Activated CD4-positive, alpha-beta T cell treated with anti-CD3 and anti-CD28 coated beads, Interleukin-2, Interleukin-4, amounts not matched to agents 100 ng/mL and 50 ng/mL, durations not matched to agents 16 hours and 8 hours (primary cell): ENCODE measurements around the gene MET.
"Not testable (repeated sequence)": the region's sequence is repeated elsewhere in the genome, so short reads cannot be mapped to it uniquely, and the experiment has no call there.

Source experiments
- DNase-seq: peaks from one replicate; pipeline ENCODE4 v3.0.0-alpha.2; 2020; ENCODE audit warnings: low spot score

The MET gene

DNA sequence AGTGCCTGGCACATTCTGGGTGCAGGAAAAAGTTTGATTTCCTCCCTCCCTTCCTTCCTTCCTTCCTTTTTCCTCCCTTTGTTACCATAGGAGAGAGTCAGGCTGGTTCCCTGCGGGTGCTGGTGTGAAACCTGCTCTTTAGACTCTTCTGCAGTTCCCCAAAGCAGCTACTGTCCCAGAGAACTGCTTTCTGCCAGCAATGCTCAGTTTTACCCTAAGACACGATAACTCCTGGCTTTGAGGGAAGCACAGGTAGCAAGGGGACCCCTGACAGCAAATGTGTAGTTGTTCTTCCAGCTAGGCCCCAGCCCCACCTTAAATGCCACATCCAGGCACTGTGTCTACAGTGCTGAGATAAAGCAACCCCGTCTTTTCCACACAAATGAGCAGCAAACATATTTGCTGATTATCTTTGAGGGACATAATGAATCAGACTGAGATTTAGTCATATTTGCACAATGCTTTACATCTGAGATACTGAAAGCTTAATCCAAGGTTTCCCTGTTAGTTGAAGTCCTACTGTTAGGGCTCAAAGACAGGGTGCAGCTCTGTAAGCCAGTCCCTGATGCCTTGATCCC lies 55.5 kb downstream of the MET start:
- DNase-seq: no peak

DNA sequence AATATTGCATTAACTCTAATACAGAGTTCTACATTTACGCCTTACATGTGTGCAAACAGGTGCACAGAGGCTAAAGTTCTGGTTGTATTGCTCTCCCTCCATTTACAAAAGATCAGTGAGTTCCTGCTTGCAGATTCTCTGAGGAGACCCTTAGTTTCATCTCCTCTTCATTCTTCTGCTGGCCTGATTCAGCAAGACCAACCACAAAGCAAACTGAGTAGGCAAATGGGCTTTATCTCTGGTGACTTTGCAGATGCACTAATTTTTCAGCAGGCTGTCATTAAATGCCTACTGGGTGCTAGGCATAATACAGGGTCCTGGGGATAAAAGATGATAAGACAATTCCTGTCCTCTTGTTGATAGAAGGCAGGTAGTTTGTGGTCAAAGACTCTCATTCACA lies 56.4 kb downstream of the MET start:
- no peak for DNase-seq

DNA sequence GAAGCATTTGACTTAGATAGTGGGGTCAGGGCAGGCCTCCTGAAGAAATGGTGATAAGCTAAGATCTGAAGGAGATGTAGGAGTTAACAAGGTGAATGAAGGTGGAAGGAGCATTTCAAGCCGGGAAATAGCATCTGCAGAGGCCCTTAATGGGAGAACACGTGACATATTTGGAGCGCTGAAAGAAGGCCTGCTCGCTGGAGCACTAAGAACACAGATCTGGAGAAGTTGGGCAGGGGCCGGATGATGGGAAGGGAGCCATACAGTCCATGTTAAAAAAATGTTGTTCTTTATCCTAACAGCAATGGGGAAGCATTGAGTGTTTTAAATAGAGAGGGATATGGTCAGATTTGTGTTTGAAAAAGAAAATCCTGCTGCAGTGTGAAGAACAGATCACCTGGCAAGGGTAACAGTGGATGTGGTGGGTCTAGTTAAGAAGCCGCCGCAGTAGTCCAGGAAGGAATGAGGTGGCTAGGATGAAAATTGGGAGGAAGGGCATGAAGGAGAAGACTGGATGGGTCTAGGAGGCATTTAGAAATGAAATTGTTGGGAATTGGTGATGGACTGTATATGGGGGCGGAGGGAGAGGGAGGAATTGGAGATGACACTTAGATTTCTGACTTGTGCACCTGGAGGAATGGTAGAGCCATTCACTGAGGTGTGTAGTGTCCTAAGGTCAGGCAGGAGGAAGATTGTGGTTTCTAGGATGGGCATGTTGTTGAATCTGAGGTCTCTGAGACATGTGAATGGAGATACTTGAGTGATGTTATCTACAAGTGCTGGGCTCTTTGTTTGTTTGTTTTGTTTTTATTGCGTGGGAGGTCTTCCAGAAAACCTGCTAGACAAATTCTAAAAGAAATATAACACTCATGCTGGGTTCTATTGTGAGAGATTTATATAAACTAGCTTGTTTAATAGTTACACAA lies 58.4 kb downstream of the MET start:
- no peak for DNase-seq

DNA sequence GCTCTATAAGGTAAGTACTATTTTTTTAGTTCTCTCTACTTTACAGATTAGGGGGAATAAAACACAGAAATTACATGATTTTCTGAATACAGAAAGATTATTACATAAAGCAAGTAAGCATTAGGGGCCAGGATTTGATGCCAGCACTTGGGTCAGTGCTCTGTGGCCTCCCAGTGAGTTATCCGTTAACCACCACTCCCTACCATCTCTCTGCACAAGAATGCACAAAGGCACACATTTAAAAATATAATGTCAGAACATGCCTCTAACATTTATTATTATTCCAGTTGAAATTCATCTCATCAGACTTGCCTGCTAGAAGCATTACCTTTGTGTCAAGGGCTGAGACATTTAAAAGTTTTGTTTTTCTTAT lies 59.0 kb downstream of the MET start:
- DNase-seq: no peak

DNA sequence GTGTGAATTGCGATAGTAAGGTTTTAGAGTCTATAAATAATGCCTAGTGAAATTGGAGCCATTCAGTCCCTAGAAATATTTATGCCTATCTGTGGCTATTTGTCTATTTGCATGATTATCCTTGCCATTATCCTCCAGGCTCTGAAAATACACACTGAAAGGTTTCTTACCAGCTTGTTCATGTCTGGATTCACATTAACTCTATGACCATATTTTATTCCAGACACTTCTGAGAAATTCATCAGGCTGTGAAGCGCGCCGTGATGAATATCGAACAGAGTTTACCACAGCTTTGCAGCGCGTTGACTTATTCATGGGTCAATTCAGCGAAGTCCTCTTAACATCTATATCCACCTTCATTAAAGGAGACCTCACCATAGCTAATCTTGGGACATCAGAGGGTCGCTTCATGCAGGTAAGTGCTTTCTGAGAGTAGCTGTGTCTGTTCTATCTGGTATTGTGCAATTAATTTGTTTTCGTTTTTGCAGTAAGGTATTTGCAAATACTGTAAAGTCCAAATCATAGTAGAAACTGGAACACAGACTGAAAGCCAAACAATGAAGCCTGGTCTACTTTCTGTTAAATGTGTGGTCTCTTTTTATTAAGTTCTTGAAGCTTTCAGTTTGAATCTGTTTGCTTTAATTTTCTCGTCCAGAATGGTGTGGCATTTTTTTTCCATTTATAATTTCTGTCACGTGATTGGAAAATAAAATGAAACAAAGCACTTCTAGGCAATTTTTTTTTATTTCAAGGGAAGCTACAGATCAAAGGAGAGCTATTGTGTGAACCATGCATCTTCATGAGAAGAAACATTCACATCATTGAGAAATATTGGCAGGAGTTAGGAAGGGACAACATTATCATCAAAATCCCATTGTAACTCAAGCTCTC lies 59.7 kb downstream of the MET start:
- DNase-seq: no peak

DNA sequence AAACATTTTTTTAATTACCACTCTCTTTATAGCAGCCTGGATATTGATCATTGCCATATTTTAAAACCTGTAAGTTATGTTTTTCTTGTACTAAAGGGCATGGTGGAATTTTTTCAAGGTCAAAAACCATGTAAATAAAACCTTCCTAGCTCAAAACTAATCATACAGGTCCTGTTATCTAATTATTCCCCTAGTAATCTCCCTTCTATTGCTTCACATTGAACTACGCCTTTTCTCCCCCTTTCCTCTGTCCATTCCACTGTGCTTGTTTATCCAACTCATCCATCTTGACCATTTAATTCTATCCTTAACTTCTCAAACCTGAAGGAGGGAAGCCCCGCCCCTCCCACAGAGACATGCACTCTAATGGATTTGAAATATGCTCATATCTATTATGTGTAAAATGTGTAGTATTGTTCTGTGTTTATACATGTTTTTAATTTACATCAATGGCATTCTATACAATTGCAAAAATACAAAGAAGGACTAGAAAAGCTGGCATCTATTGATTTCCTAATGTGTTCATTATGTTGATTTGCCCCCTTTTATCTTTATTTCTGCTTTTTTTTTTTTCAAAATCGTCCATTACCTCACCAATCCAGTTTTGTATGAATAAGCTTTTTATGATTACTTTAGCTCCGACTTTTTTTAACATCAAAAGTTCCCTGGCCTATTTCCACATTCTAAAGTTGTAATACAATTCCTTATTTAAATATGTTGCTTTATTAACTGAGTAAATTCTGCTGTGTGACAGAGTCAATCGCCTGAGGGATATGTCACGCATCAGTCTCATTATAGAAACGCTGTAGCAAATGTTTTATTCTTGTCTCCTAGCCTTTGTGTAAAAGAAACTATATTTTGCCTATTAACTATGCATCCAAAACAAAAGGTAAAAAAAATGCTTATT lies 61.0 kb downstream of the MET start:
- DNase-seq: no peak

DNA sequence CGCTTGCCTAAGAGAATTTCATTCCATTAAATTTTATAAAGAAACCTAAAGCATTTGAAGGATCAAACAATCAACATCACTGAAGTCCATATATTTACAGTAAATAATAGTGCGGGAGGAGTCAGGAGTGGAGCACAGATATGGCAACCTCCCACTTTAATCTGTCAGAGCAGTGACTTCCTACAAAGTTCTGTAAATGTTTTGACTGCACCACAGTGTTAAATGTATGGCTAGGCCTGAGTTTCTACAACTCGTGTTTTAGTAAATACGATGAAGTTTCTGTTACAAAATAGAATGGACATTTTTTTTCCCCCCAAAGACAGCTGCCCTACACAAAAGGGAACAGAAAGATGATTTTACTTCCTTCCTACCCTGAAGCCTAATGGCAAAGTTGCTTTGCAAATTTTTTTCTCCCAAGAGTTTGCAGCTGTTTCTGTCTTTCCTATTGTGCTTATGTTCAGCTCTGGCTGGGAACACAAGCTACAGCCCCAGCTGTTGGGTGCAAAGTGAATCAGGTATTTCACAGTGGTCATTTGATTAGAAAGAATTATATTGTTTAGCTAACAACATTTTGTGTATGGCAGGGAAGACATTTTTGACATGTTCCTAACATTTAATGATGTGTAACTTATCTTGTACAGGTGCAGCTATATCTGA lies 62.1 kb downstream of the MET start:
- no peak for DNase-seq

DNA sequence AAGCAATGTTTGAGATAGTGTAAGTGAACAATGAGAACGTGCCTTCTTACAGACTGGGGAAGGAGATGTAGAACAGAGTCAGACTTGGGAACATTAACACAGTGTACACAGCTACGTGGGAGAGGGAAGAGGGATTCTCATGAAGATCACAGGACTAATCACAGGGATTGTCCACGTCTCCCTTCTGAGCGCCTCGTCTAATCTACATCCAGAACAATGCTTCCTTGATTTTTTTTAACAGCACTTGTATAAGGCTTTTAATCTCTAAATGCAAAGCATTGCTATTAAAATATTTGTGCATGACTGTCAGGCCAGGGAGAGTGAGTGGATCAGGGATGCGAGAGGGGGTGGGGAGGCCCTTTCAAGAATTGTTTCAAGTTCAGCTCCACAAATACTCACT lies 62.7 kb downstream of the MET start:
- DNase-seq: no peak

DNA sequence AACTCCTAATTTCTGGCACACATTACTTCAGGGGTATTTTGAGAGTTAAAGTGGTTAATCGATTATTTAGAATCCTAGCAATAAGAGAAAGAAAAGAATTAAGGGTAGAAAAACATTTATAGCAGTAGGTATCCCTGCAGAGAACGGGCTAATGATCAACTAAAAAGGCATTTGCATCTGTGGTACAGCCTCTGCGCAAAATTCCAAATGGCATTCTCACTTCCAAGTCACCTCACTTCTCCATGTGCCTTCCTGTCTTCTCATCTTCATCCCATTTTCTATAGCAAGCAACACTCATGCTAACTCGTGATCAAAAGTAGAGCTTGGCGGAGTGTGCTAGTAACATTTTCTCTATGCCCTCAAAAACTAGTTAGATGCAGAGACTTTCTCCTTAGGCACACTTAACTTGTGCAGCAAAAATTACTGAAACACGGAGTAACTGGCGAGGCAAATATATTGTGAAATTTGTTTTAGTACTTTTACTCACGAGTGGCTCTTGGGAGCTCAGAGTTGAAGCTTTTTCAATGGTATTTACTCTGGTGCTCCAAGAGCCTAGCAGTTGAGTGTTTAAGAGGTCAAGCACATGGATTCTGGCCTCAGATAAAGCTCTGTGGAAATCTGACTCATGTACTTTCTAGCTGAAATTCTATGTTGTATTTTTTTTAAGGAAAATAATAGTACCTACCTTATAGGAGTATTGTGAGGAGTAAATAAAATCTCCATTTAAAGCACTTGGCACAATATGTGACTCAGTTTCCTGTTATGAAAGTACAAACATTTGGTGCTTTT lies 65.1 kb downstream of the MET start:
- DNase-seq: no peak

DNA sequence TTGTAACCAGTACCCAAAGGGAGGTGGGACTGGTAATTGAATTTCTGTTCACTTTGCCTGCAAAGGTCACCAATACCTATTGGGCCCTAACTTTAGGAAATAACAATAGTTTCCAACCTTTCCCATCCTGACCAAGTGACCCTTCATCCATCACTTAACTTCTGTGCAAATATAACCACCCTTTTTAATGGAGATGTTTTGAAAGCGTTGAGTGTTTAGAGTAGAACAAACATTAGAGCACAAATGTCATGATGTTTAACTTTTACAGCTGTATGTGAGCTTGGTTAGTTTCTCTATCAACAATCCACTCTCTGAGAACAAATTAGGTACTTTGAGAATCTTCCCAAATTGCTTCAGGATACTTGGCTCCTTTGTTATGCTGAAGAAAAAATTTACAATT lies 66.4 kb downstream of the MET start:
- no peak for DNase-seq

DNA sequence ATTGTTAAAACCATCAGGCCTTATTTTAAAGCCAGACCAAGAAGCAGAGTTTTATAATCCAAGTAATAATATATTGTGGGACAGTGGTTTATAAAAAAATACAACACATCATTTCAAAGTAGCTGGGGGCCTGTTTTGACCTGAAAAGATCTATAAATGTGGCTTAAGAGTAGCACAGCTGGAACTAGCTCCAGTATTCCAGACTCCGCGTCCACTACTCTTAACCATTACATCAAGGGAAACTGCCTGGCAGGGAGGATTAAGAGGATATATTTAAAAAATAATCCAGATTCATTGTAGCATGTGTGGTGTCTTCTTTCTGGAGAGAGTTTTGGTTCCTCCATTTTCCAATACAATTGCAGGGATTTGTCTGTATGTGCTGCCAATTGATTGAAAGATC lies 67.3 kb downstream of the MET start:
- DNase-seq: no peak

DNA sequence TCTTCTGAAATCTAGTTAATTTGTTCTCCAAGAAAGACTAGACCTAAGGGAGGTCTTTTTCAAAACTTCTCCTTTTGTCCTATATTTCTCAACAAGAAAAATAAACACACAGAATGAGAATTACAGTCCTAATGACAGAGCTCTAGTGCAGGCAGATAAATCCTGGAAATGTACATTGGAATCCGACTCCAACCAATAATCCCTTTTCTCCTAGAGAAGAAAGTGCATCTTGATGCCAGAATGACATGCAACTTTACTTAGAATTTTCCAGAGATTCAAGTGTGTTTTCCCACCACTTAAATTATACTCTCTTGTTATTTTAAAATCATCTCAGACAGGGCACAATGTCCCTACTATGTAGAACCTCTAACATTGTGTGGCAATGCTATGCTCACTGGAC lies 68.2 kb downstream of the MET start:
- DNase-seq: no peak

DNA sequence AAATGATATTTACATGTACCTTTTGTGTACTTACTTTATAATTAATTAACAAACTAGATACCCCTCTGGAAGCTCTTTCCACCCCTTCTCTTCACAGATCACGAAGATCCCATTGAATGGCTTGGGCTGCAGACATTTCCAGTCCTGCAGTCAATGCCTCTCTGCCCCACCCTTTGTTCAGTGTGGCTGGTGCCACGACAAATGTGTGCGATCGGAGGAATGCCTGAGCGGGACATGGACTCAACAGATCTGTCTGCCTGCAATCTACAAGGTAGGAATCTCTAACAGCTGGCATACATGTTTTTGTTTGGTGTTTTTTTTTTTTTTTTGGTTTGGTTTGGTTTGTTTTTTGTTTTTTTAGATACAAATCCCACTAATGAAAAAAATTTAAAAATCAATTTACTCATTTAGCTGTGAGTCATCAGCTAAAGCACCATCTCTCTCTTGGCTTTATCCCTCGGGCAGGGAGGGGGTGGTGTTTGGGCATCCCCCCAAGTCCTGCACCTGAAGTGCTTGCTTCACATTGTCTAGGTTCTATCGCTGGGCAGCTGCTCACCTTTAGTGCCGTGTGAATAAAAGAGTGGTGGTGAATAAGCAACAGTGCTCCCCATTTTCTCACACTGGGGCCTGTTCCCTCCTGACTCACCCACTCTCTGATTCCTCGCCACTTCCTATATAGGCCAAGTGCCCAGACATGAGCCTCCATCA lies 68.9 kb downstream of the MET start:
- no peak for DNase-seq

DNA sequence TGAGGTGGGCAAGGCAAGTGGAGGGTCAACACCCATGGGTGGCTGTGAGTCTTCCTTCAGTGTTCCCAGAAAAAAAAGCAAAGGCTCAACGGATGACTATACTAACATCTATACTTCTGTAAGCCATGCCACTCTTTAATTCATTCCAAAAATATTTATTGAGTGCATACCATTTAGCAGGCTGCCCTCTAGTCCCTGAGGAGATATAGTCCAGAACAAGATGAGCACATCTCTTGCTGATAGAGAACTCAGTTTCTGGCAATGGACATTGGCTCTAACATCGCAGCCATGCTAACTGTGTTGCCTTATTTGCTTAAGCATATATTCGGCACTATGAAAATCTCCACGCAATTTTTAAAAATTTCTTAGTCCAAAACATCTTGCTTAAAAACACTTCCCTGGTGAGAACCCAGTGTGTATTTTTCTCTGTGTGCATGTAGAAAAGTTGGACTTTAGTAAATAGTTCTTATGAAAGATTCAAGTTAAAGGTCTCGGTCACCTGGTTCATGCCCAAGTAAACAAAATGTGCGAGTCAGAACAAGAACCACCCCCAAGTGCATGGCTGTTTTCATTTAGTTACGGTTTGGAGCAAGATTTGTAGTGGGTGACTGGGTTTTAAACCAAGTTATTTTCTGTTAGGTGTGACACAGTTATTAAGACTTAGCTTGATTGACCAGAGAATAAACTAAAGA lies 69.8 kb downstream of the MET start:
- no peak for DNase-seq

DNA sequence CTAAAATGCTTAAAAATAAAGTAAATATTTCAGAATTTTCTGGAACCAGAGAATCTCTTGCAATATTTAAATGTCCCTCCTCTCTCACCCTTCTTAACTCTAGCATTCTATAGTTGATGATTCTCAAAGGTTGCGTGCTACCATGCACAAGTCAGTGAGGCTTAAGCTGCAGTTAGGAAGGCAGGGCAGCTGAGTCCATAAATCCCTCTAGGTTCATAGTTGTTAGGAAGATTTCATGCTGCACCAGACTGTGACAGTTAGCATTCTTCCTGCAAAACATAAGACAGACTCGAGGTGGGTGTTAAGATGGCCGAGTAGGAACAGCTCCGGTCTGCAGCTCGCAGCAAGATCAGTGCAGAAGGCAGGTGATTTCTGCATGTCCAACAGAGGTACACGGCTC lies 70.6 kb downstream of the MET start:
- no peak for DNase-seq

DNA sequence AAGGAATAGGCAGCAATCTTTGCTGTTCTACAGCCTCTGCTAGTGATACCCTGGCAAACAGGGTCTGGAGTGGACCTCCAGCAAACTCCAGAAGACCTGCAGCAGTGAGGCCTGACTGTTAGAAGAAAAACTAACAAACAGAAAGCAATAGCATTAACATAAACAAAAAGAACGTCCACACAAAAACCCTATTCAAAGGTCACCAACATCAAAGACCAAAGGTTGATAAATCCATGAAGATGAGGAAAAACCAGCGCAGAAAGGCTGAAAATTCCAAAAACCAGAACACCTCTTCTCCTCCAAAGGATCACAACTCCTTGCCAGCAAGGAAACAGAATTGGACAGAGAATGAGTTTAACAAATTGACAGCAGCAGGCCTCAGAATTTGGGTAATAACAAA lies 71.8 kb downstream of the MET start:
- not testable (repeated sequence) for DNase-seq

DNA sequence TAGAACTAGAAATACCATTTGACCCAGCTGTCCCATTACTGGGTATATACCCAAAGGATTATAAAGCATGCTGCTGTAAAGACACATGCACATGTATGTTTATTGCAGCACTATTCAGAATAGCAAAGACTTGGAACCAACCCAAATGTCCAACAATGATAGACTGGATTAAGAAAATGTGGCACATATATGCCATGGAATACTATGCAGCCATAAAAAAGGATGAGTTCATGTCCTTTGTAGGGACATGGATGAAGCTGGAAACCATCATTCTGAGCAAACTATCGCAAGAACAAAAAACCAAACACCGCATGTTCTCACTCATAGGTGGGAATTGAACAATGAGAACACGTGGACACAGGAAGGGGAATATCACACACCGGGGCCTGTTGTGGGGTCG lies 74.4 kb downstream of the MET start:
- not testable (repeated sequence) for DNase-seq

DNA sequence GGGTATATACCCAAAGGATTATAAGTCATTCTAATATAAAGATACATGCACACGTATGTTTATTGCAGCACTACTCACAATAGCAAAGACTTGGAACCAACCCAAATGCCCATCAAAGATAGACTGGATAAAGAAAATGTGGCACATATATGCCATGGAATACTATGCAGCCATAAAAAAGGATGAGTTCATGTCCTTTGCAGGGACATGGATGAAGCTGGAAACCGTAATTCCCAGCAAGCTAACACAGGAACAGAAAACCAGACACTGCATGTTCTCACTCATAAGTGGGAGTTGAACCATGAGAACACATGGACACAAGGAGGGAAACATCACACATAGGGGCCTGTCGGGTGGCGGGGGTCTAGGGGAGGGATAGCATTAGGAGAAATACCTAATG lies 79.1 kb downstream of the MET start:
- DNase-seq: not testable (repeated sequence)
